Keratinocyte (primary cell): Measurements from ENCODE around the gene FYB1. TPM values are rescaled to one million over a fixed set of nuclear protein-coding genes. Genes with fewer than 3 reads are reported as not detected.

ENCODE experiments used
- DNase-seq: peaks from one replicate; pipeline ENCODE4 v3.0.0-alpha.2; 2011; ENCODE audit warnings: low read depth, missing footprints, low spot score
- FAIRE-seq: peaks from 2 replicates; lab custom pipeline; 2011; peaks lifted over from hg19 to GRCh38; lab: Jason Lieb, UNC
- H2AFZ ChIP-seq: 2 replicates; pipeline ENCODE4 v1.6.0; 2012; ENCODE audit warnings: low read length, control low read depth, inconsistent platforms; ENCODE audit not compliant: control insufficient read depth
- H3K27ac ChIP-seq: 2 replicates; pipeline ENCODE4 v1.5.1; 2011; ENCODE audit warnings: low read length; ENCODE audit not compliant: control insufficient read depth, insufficient read depth
- H3K27me3 ChIP-seq: 3 replicates; pipeline ENCODE4 v1.6.0; 2011; ENCODE audit warnings: low read length; ENCODE audit not compliant: control insufficient read depth, insufficient read depth; ENCODE audit errors: extremely low read depth
- H3K36me3 ChIP-seq, 2 experiments: 2 replicates in 1 of 2; 3 replicates in 1 of 2; pipeline ENCODE4 v1.5.1; 2011; ENCODE audit warnings: low read length in 2 of 2, mild to moderate bottlenecking in 1 of 2; ENCODE audit not compliant: control insufficient read depth in 2 of 2, insufficient read depth in 2 of 2; ENCODE audit errors: extremely low read depth in 1 of 2
- H3K4me1 ChIP-seq: 3 replicates; pipeline ENCODE4 v1.5.1; 2011; ENCODE audit warnings: low read length; ENCODE audit not compliant: control insufficient read depth, insufficient read depth; ENCODE audit errors: extremely low read depth
- H3K4me2 ChIP-seq: 3 replicates; pipeline ENCODE4 v1.6.0; 2011; ENCODE audit warnings: low read depth, low read length; ENCODE audit not compliant: control insufficient read depth, insufficient read depth; ENCODE audit errors: extremely low read depth
- H3K4me3 ChIP-seq, 3 experiments: fragments of 200-600 bp in 1 of 3; sonication (generic) in 1 of 3; 2 replicates in 2 of 3; 3 replicates in 1 of 3; pipeline ENCODE4 v1.5.1; 2011 to 2016; ENCODE audit warnings: low read length in 3 of 3, mild to moderate bottlenecking in 3 of 3, control low read depth in 2 of 3, inconsistent platforms in 1 of 3, low read depth in 1 of 3, mixed read lengths in 1 of 3, mixed run types in 1 of 3, moderate library complexity in 1 of 3; ENCODE audit not compliant: control insufficient read depth in 2 of 3, insufficient read depth in 2 of 3; ENCODE audit errors: extremely low read depth in 1 of 3
- H3K79me2 ChIP-seq: 2 replicates; pipeline ENCODE4 v1.6.0; 2012; ENCODE audit warnings: low read length; ENCODE audit not compliant: control insufficient read depth, insufficient read depth
- H3K9ac ChIP-seq: 3 replicates; pipeline ENCODE4 v1.6.0; 2011; ENCODE audit warnings: low read length; ENCODE audit not compliant: control insufficient read depth, insufficient read depth; ENCODE audit errors: extremely low read depth
- H3K9me1 ChIP-seq: 3 replicates; pipeline ENCODE4 v1.6.0; 2011; ENCODE audit warnings: low read length; ENCODE audit not compliant: control insufficient read depth, insufficient read depth; ENCODE audit errors: extremely low read depth
- H3K9me3 ChIP-seq: 2 replicates; pipeline ENCODE4 v1.5.1; 2012; ENCODE audit warnings: low read depth, low read length; ENCODE audit not compliant: control insufficient read depth
- H4K20me1 ChIP-seq: 3 replicates; pipeline ENCODE4 v1.6.0; 2011; ENCODE audit warnings: low read length; ENCODE audit not compliant: control insufficient read depth, insufficient read depth; ENCODE audit errors: extremely low read depth
- EZH2 ChIP-seq: IDR thresholded peaks from one replicate; pipeline ENCODE4 v1.6.1; 2012; ENCODE audit warnings: inconsistent platforms, mild to moderate bottlenecking, low read length, moderate library complexity
- dilution Hi-C: fragments of 300-500 bp; cut with MboI; formaldehyde crosslinking; loops from one replicate; pipeline ENCODE4 v1.7.0; 2020; ENCODE audit warnings: low sequenced_read_pairs; ENCODE audit not compliant: extremely low pct_ligation_motif_present
- polyA plus RNA-seq, 5 experiments: library from polyadenylated mRNA; depleted of rRNA in 3 of 5; stranded (reverse) in 3 of 5; stranded (forward) in 1 of 5; unstranded in 1 of 5; fragments of >200 nt; gene quantifications; 1 replicate in 1 of 5; 2 replicates in 3 of 5; 3 replicates in 1 of 5; pipeline versions ENCODE4 v1.2.1 to v1.2.3, GENCODE V29; 2011 to 2012; ENCODE audit warnings: missing spikeins in 2 of 5, low read depth in 1 of 5, low replicate concordance in 1 of 5
- TF ChIP-seq, protein P1 (sequence below), 3 experiments: IDR thresholded peaks in 1 of 3; conservative IDR thresholded peaks in 1 of 3; optimal IDR thresholded peaks in 1 of 3; 2 replicates in 2 of 3; 3 replicates in 1 of 3; pipeline versions ENCODE3 to v1.5.1; 2011; ENCODE audit warnings: low read length in 3 of 3, mild to moderate bottlenecking in 3 of 3, moderate library complexity in 2 of 3, control low read depth in 1 of 3, inconsistent platforms in 1 of 3; ENCODE audit not compliant: insufficient read depth in 2 of 3; ENCODE audit errors: extremely low read depth in 1 of 3

Gene FYB1
- polyA plus RNA-seq, 1 donor (not counting 4 experiments of a cell fraction or from before 2014, with no cell fraction given) = 0.29 TPM

DNA sequence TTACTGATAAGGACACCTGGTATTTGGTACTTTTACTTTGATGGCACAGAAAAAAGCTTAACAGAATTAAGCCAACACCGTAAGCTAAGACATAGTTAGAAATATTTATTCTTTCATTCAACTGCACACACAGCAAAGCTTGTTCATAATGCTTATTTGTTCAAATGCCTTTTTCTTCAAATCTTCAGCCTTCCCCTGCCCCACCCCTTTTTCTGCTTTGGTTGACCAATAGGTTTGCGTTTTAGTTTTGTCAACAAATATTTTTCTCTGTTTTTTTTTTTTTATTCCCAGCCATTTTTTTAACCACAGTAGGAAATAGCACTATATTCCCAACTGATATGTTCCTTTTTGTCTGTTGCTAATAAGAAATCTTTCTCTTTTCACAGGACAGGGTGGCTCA, 140.2 kb downstream of the FYB1 start:
- H3K27me3 ChIP-seq = no peaks in the 10 kb centered on the region
- no peak overlapping the region for H3K4me3 ChIP-seq
- no peak for DNase-seq
- dilution Hi-C loops = no loop called here
- H3K4me2 ChIP-seq = no peak overlapping the region
- no peaks in the 10 kb centered on the region for H3K36me3 ChIP-seq
- no peak for TF ChIP-seq EZH2
- H4K20me1 ChIP-seq = no peaks in the 10 kb centered on the region
- no peak overlapping the region for H3K27ac ChIP-seq
- H3K9me1 ChIP-seq = no peaks in the 10 kb centered on the region
- no peak for FAIRE-seq
- H2AFZ ChIP-seq = no peak overlapping the region
- peaks cover 5% of the 10 kb centered on the region for H3K79me2 ChIP-seq
- peaks cover 15% of the 10 kb centered on the region for H3K4me1 ChIP-seq
- H3K9ac ChIP-seq = no peak overlapping the region
- no peaks in the 10 kb centered on the region for H3K9me3 ChIP-seq

DNA sequence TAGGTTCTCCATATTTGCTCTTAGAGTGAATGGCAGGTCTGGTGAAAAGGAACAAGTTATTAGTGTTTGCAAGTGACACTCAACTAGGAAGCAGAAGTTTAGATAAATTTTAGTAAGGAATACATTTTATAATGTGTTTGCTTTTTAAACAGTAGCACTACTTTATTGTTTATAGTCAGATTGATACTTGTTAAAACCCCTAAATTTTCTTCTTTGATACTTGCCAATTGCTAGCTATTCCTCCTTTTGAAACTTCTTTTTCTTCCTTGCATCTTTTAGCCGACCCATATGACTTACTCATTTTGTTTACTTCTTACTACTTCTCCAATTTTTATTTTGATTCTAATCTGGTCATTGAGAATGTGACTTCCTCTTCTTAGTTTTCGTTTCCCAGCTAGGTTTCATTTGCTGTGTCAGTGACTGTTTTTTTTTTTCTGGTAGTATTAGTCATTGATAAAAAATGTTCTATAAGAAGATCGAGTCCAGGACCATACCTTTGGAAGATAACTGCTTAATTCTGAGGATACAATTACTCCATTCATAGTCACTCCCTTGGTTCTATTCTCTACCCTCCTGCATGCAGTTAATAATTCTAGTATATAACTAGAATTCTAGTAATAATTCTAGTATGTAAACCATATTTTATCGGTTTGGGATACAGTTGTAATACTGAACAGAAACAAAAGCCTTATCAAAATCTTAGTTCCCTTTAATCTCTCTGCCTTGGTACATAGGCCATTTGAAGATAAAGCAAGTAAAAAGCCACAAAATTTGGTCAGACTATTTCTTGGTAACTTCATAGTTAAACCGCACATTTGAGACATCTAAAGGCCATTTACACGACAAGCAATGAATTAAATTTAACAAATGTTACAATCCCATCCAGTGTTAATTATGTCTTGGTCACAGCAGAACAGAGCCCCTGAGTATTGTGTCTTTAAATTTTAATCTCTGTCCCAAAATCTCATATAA, 142.3 kb downstream of the FYB1 start:
- TF ChIP-seq, protein P1, sequence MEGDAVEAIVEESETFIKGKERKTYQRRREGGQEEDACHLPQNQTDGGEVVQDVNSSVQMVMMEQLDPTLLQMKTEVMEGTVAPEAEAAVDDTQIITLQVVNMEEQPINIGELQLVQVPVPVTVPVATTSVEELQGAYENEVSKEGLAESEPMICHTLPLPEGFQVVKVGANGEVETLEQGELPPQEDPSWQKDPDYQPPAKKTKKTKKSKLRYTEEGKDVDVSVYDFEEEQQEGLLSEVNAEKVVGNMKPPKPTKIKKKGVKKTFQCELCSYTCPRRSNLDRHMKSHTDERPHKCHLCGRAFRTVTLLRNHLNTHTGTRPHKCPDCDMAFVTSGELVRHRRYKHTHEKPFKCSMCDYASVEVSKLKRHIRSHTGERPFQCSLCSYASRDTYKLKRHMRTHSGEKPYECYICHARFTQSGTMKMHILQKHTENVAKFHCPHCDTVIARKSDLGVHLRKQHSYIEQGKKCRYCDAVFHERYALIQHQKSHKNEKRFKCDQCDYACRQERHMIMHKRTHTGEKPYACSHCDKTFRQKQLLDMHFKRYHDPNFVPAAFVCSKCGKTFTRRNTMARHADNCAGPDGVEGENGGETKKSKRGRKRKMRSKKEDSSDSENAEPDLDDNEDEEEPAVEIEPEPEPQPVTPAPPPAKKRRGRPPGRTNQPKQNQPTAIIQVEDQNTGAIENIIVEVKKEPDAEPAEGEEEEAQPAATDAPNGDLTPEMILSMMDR (optimal IDR thresholded peaks at IDR 0.05 in 1 of 3, IDR thresholded peaks at IDR 0.05 in 1 of 3, conservative IDR thresholded peaks at IDR 0.05 in 1 of 3; ENCODE audit: extremely low read depth in 1 of 3, insufficient read depth in 2 of 3, low read length in 3 of 3) = no peak
- no peak for TF ChIP-seq EZH2
- peaks cover 18% of the 10 kb centered on the region for H3K4me1 ChIP-seq
- no peaks in the 10 kb centered on the region for H4K20me1 ChIP-seq
- FAIRE-seq (peak; percentile 9), DNase-seq (no peak)
- no peaks in the 10 kb centered on the region for H3K36me3 ChIP-seq
- peaks cover 23% of the 10 kb centered on the region for H3K79me2 ChIP-seq
- peak overlapping the region in 2 of 3 experiments; percentile 30 to 43 for H3K4me3 ChIP-seq
- peak overlapping the region; percentile 38 for H3K9ac ChIP-seq
- H3K27me3 ChIP-seq = no peaks in the 10 kb centered on the region
- peak overlapping the region; percentile 71 for H3K4me2 ChIP-seq
- no peaks in the 10 kb centered on the region for H3K9me1 ChIP-seq
- peak overlapping the region; percentile 61 for H2AFZ ChIP-seq
- H3K9me3 ChIP-seq = no peaks in the 10 kb centered on the region
- dilution Hi-C loops = no loop called here
- H3K27ac ChIP-seq = peak overlapping the region; percentile 68
